Dendritic cell treated with granulocyte-macrophage colony-stimulating factor and Interleukin-4, amounts not matched to agents 40 ng/mL and 50 ng/mL, for 4 days (primary cell): Measurements from ENCODE around the gene RCOR3.

Source experiments
- H3K27ac Mint-ChIP-seq: one replicate; pipeline ENCODE4 v1.8.0; 2022; ENCODE audit warnings: mild to moderate bottlenecking, mixed read lengths
- H3K27me3 Mint-ChIP-seq: one replicate; pipeline ENCODE4 v1.8.0; 2022; ENCODE audit warnings: mild to moderate bottlenecking, mixed read lengths
- H3K36me3 Mint-ChIP-seq: one replicate; pipeline ENCODE4 v1.8.0; 2022; ENCODE audit warnings: low read depth, mixed read lengths
- H3K4me1 Mint-ChIP-seq: one replicate; pipeline ENCODE4 v1.8.0; 2022; ENCODE audit warnings: low read depth, mixed read lengths
- H3K4me3 Mint-ChIP-seq: one replicate; pipeline ENCODE4 v1.8.0; 2022; ENCODE audit warnings: mild to moderate bottlenecking, moderate library complexity, mixed read lengths
- H3K9me3 Mint-ChIP-seq: one replicate; pipeline ENCODE4 v1.8.0; 2022; ENCODE audit warnings: mixed read lengths
- intact Hi-C: fragments of 100-400 bp; cut with micrococcal nuclease; formaldehyde crosslinking; loops from one replicate; pipeline ENCODE4 v1.15.0; 2022

The RCOR3 gene

DNA sequence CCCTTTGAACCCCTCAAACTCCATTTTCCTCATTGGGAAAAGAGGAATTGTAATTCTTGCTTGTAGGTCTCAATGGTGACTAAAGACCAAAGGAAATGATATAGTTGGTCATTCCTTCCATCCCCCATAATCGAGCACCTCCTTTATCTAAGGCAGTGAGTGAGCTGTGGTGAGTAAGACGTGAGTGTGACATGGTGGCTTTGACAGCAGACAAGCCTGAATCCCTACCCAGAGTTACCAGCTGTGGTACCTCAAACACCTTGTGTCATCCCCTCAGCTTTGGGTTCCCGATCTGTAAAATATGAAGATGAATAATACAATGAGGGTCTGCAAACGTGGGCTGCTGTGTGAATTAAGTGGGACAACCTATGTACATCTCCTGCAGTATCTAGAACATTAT is 75.8 kb downstream of the RCOR3 start:
- Mint-ChIP-seq H3K36me3 (peaks cover 7% of the 10 kb centered on the region), H3K27me3 (no peaks in the 10 kb centered on the region), H3K4me1 (peaks cover 55% of the 10 kb centered on the region), H3K27ac (no peak overlapping the region), H3K4me3 (no peak overlapping the region), H3K9me3 (no peaks in the 10 kb centered on the region)
- intact Hi-C loops = no loop called here

GRCh38 chr1:211335522-211336157 is 76.5 kb downstream of the RCOR3 start:
- H3K9me3 Mint-ChIP-seq = no peaks in the 10 kb centered on the region
- intact Hi-C loops = no loop called here
- peaks cover 51% of the 10 kb centered on the region for H3K4me1 Mint-ChIP-seq
- no peak overlapping the region for H3K4me3 Mint-ChIP-seq
- H3K36me3 Mint-ChIP-seq = peaks cover under 1% of the 10 kb centered on the region
- no peak overlapping the region for H3K27ac Mint-ChIP-seq
- no peaks in the 10 kb centered on the region for H3K27me3 Mint-ChIP-seq

- no peak overlapping the region for H3K27ac Mint-ChIP-seq
- H3K4me3 Mint-ChIP-seq = no peak overlapping the region
- H3K27me3 Mint-ChIP-seq = no peaks in the 10 kb centered on the region
- no peaks in the 10 kb centered on the region for H3K36me3 Mint-ChIP-seq
- intact Hi-C loops = no loop called here
- peaks cover 51% of the 10 kb centered on the region for H3K4me1 Mint-ChIP-seq
- no peaks in the 10 kb centered on the region for H3K9me3 Mint-ChIP-seq
Observed at GRCh38 chr1:211336161-211336560, 77.0 kb downstream of the RCOR3 start.

DNA sequence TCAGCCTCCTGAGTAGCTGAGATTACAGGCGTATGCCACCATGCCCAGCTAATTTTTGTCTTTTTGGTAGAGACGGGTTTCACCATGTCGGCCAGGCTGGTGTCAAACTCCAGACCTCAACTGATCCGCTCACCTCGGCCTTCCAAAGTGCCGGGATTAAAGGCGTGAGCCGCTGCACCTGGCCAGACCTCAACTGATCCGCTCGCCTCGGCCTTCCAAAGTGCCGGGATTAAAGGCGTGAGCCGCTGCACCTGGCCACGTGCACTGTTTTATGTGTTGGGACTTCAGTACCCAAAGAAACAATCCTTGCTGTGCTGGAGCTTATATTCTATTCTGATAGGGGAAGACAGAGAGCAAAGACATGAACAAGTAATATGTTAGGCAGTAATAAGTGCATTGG is 77.6 kb downstream of the RCOR3 start:
- Mint-ChIP-seq H3K9me3 (no peaks in the 10 kb centered on the region), H3K27ac (no peak overlapping the region), H3K4me3 (no peak overlapping the region), H3K36me3 (no peaks in the 10 kb centered on the region), H3K4me1 (peaks cover 55% of the 10 kb centered on the region), H3K27me3 (no peaks in the 10 kb centered on the region)
- intact Hi-C loops = no loop called here

DNA sequence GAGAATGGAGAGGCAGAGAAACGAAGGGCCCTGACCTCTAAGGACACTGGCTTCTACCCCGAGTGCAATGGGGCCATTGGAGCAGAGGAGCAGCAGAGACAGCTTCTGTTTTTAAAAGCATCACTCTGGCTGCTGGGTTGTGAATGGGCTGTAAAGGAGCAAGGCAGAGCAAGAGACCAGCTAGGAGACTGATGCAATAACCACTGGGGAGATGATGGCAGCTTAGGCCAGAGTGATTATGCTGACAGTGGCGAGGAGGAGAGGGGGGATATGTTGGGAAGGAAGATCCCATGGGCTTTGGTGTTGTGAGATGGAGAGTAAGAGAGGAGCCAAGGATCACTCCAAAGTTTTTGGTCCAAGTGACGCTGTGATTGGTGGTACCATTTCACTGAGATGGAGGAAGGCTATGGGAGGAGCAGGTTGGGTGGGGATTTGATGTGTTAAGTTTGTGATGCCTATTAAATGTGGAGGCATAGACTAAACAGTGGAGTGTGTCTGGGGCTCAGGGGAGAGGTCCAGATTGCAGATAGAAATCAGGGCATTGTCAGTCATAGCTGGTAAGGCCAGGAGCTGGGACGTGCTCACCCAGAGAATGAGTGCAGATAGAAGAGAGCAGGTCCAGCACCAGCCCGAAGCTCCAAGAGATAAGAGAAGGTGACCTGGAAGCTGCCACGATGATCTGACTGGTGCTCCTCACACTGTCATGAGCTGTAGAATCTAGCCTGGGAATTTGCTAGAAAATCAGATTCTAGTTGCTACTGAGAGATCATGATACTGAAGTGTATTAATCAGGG is 78.5 kb downstream of the RCOR3 start:
- H3K4me3 Mint-ChIP-seq = no peak overlapping the region
- intact Hi-C loops = no loop called here
- H3K36me3 Mint-ChIP-seq = no peaks in the 10 kb centered on the region
- H3K9me3 Mint-ChIP-seq = no peaks in the 10 kb centered on the region
- H3K27ac Mint-ChIP-seq = no peak overlapping the region
- H3K27me3 Mint-ChIP-seq = no peaks in the 10 kb centered on the region
- peaks cover 51% of the 10 kb centered on the region for H3K4me1 Mint-ChIP-seq

DNA sequence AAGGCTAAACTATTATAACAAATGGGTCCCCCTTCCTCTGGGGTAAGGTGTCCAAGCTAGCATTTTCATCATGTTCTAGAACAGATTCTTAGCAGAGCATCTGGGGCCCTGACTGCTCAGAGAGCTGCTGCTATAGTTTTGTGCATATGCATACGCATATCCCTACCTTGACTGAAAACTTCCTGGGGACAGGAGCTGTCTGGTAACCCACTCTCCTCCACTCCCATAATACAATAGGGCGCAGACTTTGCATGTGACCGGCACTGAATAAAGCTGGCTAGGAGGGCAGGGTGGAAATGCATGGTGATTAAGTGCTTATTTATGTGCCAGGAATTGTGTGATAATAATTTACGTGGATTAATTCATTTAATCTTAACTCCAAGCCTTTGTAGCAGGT is 79.1 kb downstream of the RCOR3 start:
- Mint-ChIP-seq H3K27me3 (no peaks in the 10 kb centered on the region), H3K36me3 (no peaks in the 10 kb centered on the region), H3K27ac (no peak overlapping the region)

DNA sequence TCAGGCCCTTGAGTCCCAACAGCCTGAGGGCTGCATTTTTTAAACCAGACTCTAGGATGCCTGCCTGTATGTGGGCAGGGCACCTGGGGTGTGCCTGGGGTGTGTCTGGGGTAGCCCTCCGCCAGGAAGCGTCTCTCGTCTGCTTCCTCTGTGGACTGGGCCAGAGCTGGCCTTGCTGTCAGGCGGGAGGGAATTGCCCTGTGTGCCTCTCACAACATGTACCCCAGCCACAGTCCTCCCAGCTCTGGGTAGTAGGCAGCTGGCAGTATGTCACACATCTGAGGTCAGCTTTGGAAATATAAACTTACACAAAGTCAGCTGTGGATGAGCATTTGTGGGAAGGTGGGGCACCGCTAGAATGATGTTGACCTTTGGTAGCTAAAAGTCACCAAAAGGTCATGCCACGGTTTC is 80.5 kb downstream of the RCOR3 start:
- H3K27me3 Mint-ChIP-seq = no peaks in the 10 kb centered on the region

More for the DNA sequence above, 79.1 kb downstream of the RCOR3 start:
- H3K9me3 Mint-ChIP-seq = no peaks in the 10 kb centered on the region
- H3K4me1 Mint-ChIP-seq = peaks cover 51% of the 10 kb centered on the region
- intact Hi-C loops = no loop called here
- H3K4me3 Mint-ChIP-seq = no peak overlapping the region

DNA sequence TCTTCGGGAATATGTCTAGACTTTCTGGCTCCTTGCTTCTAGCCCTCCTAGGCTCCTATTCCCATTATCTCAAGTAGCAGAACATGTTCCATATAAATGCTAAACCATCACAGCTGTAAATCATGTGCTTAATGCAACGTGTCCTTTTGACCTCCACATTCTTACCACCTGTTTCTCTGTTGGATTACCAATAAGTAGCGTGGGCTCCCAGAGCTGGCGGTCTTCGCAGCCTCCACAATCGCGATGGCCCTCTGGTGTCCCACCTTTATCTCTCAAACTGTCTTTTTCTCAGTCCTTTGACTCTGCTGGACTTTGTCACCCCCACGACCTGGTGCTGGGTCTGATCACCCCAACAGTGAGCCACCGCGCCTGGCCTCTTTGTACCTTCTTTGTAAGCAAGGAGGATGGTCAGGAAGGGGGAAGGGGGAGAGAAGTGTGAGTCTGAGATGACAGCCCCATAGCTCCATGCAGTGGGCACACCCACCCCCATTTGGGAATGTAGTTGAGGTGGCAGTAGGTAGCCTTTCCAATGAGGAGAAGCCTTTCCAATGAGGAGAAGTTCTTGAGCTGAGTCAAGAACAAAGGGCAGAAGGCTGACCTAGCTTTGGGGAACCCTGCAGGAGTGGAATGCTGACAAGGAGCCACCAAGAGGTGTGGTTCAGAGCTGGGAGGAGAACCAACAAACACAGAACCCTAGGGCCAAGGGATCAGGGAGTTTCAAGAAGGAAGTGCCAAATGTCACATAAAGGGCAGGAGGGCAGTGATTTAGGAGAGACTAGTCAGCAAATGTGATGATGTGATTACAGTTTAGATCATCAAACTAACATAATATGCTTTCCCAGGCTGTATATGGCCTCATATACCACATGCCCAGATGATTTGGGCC is 81.7 kb downstream of the RCOR3 start:
- Mint-ChIP-seq H3K27ac (peak overlapping the region; percentile 25), H3K27me3 (no peaks in the 10 kb centered on the region), H3K9me3 (no peaks in the 10 kb centered on the region), H3K4me3 (no peak overlapping the region), H3K36me3 (no peaks in the 10 kb centered on the region), H3K4me1 (peaks cover 64% of the 10 kb centered on the region)
- intact Hi-C loops = no loop called here

More for the DNA sequence above, 80.5 kb downstream of the RCOR3 start:
- Mint-ChIP-seq H3K27ac (no peak overlapping the region), H3K36me3 (no peaks in the 10 kb centered on the region), H3K4me1 (peaks cover 64% of the 10 kb centered on the region), H3K9me3 (no peaks in the 10 kb centered on the region), H3K4me3 (no peak overlapping the region)
- intact Hi-C loops = no loop called here

DNA sequence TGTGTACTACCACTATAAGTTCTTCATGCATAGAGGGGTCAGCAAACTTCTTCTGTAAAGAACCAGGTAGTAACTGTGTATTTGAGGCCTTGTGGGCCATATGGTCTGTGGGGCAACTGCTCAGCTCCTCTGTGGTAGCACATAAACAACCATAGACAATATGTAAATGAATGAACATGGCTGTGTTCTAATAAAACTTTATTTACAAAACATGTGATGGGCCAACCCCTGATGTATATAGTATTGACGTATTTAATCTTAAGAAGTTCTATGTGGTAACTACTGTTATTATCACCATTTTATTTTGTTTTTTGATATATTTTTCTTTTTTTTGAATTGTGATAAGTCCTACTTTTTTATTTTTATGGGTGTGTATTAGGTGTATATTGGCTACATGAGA is 82.8 kb downstream of the RCOR3 start:
- Mint-ChIP-seq H3K36me3 (no peaks in the 10 kb centered on the region), H3K9me3 (no peaks in the 10 kb centered on the region), H3K27me3 (no peaks in the 10 kb centered on the region), H3K4me3 (no peak overlapping the region), H3K27ac (no peak overlapping the region), H3K4me1 (peaks cover 69% of the 10 kb centered on the region)
- intact Hi-C loops = no loop called here

DNA sequence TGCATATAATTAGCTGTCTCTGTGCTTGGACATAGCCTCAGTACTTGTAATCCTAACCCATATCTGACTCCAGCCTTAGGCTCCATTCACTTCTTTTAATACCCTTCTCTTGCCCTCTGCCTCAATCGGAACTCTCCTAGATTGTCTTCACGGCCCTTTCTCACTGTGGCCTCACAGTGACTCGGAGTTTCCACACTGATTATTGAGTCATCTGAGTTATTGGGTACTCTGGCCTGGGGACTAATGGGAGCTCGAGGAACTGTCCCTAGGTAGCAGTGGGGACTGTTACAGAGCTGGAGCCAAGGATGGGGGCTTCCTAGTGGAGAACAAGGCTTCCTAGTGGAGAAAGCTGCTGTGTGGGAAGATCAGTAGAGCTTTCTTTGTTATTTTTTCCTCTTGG is 84.4 kb downstream of the RCOR3 start:
- H3K36me3 Mint-ChIP-seq = no peaks in the 10 kb centered on the region
- no peak overlapping the region for H3K4me3 Mint-ChIP-seq
- H3K27ac Mint-ChIP-seq = peak overlapping the region; percentile 70
- no peaks in the 10 kb centered on the region for H3K9me3 Mint-ChIP-seq
- intact Hi-C loops = no loop called here
- H3K27me3 Mint-ChIP-seq = no peaks in the 10 kb centered on the region
- H3K4me1 Mint-ChIP-seq = peaks cover 69% of the 10 kb centered on the region

DNA sequence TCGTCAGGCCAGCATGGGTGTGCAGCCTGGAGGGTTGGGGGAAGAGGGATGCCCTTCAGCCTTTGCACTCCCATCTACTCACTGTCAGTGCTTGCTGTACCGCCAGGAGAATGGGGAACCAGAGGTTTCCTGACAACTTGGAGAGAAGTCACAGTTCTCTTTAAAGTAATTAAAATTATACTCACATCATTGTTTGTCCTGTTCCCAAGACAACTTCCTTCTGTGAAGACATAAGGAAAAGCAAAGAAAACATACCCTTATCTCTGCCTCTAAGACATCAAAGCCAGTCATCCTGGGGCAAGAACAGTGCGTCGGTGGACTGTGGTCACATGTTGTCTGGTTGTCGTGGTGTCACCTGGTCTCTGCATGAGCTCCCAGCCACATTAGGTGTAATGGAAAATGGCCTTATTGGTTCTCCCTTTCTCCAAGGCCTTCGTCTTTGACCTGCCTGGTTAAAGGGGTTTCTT is 85.0 kb downstream of the RCOR3 start:
- intact Hi-C loops = no loop called here
- Mint-ChIP-seq H3K27me3 (no peaks in the 10 kb centered on the region), H3K36me3 (no peaks in the 10 kb centered on the region), H3K9me3 (no peaks in the 10 kb centered on the region), H3K4me3 (no peak overlapping the region), H3K4me1 (peaks cover 69% of the 10 kb centered on the region), H3K27ac (peak overlapping the region; percentile 70)

GRCh38 chr1:211345719-211346118 is 86.6 kb downstream of the RCOR3 start:
- Mint-ChIP-seq H3K9me3 (no peaks in the 10 kb centered on the region), H3K27me3 (no peaks in the 10 kb centered on the region), H3K27ac (peak overlapping the region; percentile 23), H3K4me1 (peaks cover 61% of the 10 kb centered on the region), H3K36me3 (no peaks in the 10 kb centered on the region), H3K4me3 (no peak overlapping the region)
- intact Hi-C loops = no loop called here

DNA sequence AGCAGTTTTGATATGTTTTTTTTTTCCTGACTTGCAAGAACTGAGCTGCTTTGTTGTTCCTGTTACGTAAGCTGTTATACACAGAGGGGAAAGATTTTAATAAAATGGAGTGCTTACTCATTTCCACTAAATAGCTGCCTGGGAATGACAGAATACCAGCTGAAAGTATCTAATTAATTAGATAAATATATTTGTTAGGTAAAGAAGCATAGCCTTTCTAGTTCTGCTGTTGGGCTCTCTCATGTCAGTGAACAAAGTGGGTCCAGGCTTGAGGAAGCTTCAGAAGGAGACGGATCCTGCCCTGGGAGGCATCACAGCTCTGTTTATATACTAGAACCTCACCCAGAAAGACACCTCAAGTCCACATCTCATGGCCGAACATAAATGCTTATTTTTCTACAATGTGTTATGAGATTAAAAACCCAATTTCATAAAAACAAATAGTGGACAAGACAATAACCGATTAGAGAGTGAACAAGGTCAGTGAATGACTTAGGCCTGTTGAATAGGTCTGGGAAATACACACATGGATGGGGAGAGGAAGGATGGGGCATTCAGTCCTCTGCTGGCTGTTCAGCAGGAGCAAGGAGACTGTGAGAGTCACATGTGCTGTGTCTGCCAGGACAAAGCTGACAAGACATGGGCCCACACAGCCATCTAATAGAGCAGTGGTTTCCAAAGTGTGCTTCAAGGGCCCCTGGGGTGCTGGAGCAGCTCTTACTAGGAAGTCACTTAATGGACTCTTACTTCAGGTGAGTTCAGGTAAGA is 88.1 kb downstream of the RCOR3 start:
- no peak overlapping the region for H3K4me3 Mint-ChIP-seq
- H3K36me3 Mint-ChIP-seq = peaks cover 6% of the 10 kb centered on the region
- H3K27me3 Mint-ChIP-seq = no peaks in the 10 kb centered on the region
- H3K9me3 Mint-ChIP-seq = peaks cover 6% of the 10 kb centered on the region
- intact Hi-C loops = no loop called here
- H3K4me1 Mint-ChIP-seq = peaks cover 50% of the 10 kb centered on the region
- H3K27ac Mint-ChIP-seq = no peak overlapping the region
